ENCODE data around the gene DUSP12. TPM values are rescaled to one million over a fixed set of nuclear protein-coding genes. Genes with fewer than 3 reads are reported as not detected.

DUSP12 gene
- total and polyA plus RNA-seq, 9 of the 15 experiments (the other 6 are each of a cell fraction or from before 2014, with no cell fraction given): 10.4 to 81.4 (median 43.6) TPM

DNA sequence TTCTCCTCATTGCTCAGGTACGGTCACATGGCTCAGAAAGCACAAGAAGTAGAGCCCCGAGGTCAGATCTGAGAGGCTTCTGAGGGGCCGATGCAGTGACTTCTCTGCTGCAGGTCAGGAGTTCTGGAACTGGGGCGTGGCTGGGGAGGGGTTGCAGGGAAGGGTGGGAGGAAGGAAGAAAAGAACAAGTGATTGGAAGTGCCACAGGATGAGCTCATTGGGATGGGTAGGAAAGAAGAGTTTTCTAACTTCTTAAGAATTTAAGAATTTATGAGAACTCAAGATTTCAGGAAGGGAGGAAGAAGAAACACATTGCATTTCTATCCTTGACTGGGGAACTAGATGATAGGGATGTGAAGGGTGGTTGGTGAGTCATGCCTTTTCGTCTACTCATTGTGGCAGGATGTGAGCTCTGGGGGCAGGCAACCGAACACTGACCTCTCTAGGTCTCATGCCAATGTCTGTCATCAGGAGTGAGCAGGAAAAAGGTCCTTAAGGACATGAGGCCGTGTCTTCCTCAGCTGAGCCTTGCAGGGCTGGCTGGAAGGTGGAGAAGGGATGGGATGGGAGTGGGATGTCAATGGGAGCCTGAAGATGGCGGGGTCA lies 27.7 kb upstream of the DUSP12 start (continued):
- TF ChIP-seq EP300 (IDR thresholded peaks at IDR 0.05; ENCODE audit: low read length): peak; percentile 91
- TF ChIP-seq EGR1 (conservative IDR thresholded peaks at IDR 0.05): peak; percentile 88
- TF ChIP-seq TBP (optimal IDR thresholded peaks at IDR 0.05; ENCODE audit: low read depth, low read length): no peak
- TF ChIP-seq XRCC5 (IDR thresholded peaks at IDR 0.05; ENCODE audit: low read depth, low read length): no peak
- TF ChIP-seq CCNT2 (IDR thresholded peaks at IDR 0.05; ENCODE audit: borderline replicate concordance, extremely low read depth, insufficient read length, low read depth, low read length): no peak
- TF ChIP-seq ATF4 (CRISPR knock-in tag; IDR thresholded peaks at IDR 0.05): peak; percentile 29; the same call in 1 of the 2 replicates
- TF ChIP-seq ZNF766 (CRISPR knock-in tag; conservative IDR thresholded peaks at IDR 0.05): peak; percentile 69
- no peak for TF ChIP-seq NELFE (IDR thresholded peaks at IDR 0.05; ENCODE audit: insufficient read depth, insufficient read length)
- TF ChIP-seq MLX (CRISPR knock-in tag; conservative IDR thresholded peaks at IDR 0.05): no peak
- TF ChIP-seq EHMT2 (IDR thresholded peaks at IDR 0.05): peak; percentile 96
- TF ChIP-seq, protein P1, sequence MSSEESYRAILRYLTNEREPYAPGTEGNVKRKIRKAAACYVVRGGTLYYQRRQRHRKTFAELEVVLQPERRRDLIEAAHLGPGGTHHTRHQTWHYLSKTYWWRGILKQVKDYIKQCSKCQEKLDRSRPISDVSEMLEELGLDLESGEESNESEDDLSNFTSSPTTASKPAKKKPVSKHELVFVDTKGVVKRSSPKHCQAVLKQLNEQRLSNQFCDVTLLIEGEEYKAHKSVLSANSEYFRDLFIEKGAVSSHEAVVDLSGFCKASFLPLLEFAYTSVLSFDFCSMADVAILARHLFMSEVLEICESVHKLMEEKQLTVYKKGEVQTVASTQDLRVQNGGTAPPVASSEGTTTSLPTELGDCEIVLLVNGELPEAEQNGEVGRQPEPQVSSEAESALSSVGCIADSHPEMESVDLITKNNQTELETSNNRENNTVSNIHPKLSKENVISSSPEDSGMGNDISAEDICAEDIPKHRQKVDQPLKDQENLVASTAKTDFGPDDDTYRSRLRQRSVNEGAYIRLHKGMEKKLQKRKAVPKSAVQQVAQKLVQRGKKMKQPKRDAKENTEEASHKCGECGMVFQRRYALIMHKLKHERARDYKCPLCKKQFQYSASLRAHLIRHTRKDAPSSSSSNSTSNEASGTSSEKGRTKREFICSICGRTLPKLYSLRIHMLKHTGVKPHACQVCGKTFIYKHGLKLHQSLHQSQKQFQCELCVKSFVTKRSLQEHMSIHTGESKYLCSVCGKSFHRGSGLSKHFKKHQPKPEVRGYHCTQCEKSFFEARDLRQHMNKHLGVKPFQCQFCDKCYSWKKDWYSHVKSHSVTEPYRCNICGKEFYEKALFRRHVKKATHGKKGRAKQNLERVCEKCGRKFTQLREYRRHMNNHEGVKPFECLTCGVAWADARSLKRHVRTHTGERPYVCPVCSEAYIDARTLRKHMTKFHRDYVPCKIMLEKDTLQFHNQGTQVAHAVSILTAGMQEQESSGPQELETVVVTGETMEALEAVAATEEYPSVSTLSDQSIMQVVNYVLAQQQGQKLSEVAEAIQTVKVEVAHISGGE (CRISPR knock-in tag; IDR thresholded peaks at IDR 0.05): no peak
- TF ChIP-seq, protein P2, sequence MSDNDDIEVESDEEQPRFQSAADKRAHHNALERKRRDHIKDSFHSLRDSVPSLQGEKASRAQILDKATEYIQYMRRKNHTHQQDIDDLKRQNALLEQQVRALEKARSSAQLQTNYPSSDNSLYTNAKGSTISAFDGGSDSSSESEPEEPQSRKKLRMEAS (CRISPR knock-in tag; IDR thresholded peaks at IDR 0.05): peak; percentile 58
- TF ChIP-seq ZNF695 (CRISPR knock-in tag; IDR thresholded peaks at IDR 0.05): no peak
- no peak for TF ChIP-seq ZNF79 (CRISPR knock-in tag; IDR thresholded peaks at IDR 0.05; ENCODE audit: low read depth)
- TF ChIP-seq HDAC1 (IDR thresholded peaks at IDR 0.05): peak in 1 of 2 experiments; percentile 84; a peak in 2 of 4 replicates
- TF ChIP-seq MEF2D (tag; conservative IDR thresholded peaks at IDR 0.05; ENCODE audit: low read depth): peak; percentile 59; the same call in 1 of the 2 replicates
- no peak for TF ChIP-seq FOXA1 (IDR thresholded peaks at IDR 0.05; ENCODE audit: borderline replicate concordance)
- peak; percentile 66 for TF ChIP-seq NCOR1 (IDR thresholded peaks at IDR 0.05)
- TF ChIP-seq CREB5 (CRISPR knock-in tag; IDR thresholded peaks at IDR 0.05): no peak
- TF ChIP-seq CCAR2 (IDR thresholded peaks at IDR 0.05; ENCODE audit: low read depth, low read length): no peak
- TF ChIP-seq TBL1XR1 (IDR thresholded peaks at IDR 0.05; ENCODE audit: low read length in 2 of 2): peak in 1 of 2 experiments; percentile 48; a peak in 1 of 4 replicates
- no peak for TF ChIP-seq GTF2A2 (tag; IDR thresholded peaks at IDR 0.05)
